ENCODE measurements around the gene TNRC6B. TPM values are rescaled to one million over a fixed set of nuclear protein-coding genes. Genes with fewer than 3 reads are reported as not detected.

TNRC6B gene
- total RNA-seq, 1 experiment from 2014 or later, result 62.7 TPM

DNA sequence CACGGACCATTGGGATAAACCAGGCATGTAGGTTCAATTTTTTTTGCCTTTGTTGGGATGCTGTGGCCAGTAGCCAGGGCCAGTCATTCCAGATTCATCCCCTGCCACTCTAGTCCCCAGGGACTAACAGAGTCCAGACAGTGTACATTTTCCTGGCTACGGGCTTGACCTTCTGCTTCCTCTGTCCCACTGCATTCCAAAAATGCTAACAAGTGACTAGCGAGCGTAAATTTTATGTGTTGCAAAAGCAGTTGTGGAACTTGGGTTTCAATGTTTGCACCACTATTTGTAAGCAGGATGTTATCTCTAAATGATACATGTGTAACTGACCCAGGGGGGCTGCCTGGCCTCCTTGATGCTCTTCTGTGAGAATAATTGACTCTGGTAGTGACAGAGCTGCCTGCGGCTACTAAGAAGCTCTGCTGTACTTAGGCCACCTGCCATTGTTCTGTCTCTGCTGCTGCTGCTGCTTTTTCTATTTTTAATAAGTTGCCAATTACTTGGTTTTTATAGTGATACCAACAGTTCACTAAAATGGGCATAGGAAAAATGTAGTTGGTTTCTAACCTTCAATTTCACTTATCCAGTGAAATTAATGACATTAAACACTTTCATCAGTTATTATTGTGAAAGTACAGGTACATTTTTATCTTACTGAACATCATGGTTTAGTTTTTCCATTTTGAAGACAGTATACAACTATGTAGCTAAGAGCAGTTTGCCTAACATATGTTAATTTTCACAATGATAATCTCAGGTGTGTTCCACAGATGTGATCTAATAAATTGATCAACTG, 26.8 kb downstream of the TNRC6B start:
- POLR2A ChIA-PET (ENCODE audit: unreplicated experiment), result no interaction called here
- H3K4me2 ChIP-seq, result no peak overlapping the region
- no peak for DNase-seq
- no peaks in the 10 kb centered on the region for H3K9me3 ChIP-seq (ENCODE audit: insufficient read depth, low read depth)
- no peaks in the 10 kb centered on the region for H3K9me2 ChIP-seq (ENCODE audit: insufficient read depth)
- H2AFZ ChIP-seq, result no peak overlapping the region
- H3F3A ChIP-seq (ENCODE audit: insufficient read depth, low read depth), result peaks cover 6% of the 10 kb centered on the region; the same call in 1 of the 2 replicates
- no peak overlapping the region for H3K4me3 ChIP-seq
- no peaks in the 10 kb centered on the region for H3K36me3 ChIP-seq (ENCODE audit: low read depth)
- H4K20me1 ChIP-seq (ENCODE audit: insufficient read depth), result peaks cover 41% of the 10 kb centered on the region
- BruUV-seq (replicated peaks), result no TSS peak
- no peaks in the 10 kb centered on the region for H3K27me3 ChIP-seq (ENCODE audit: insufficient read depth, low read depth)
- peaks cover 64% of the 10 kb centered on the region for H3K79me2 ChIP-seq (ENCODE audit: low read depth)
- TF ChIP-seq, protein P1, sequence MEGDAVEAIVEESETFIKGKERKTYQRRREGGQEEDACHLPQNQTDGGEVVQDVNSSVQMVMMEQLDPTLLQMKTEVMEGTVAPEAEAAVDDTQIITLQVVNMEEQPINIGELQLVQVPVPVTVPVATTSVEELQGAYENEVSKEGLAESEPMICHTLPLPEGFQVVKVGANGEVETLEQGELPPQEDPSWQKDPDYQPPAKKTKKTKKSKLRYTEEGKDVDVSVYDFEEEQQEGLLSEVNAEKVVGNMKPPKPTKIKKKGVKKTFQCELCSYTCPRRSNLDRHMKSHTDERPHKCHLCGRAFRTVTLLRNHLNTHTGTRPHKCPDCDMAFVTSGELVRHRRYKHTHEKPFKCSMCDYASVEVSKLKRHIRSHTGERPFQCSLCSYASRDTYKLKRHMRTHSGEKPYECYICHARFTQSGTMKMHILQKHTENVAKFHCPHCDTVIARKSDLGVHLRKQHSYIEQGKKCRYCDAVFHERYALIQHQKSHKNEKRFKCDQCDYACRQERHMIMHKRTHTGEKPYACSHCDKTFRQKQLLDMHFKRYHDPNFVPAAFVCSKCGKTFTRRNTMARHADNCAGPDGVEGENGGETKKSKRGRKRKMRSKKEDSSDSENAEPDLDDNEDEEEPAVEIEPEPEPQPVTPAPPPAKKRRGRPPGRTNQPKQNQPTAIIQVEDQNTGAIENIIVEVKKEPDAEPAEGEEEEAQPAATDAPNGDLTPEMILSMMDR (conservative IDR thresholded peaks at IDR 0.05), result no peak
- no peak for TF ChIP-seq EZH2 (IDR thresholded peaks at IDR 0.05; ENCODE audit: low read depth)
- no peak overlapping the region for H3K27ac ChIP-seq
- intact Hi-C loops (cut with micrococcal nuclease; ENCODE audit: unreplicated experiment), result no loop called here
- H3K4me1 ChIP-seq (replicated peaks; ENCODE audit: insufficient read depth), result no peaks in the 10 kb centered on the region
- CTCF ChIA-PET, result no interaction called here

GRCh38 chr22:40206561-40206960, 28.8 kb downstream of the TNRC6B start:
- peaks cover 55% of the 10 kb centered on the region for H3K79me2 ChIP-seq (ENCODE audit: low read depth)
- intact Hi-C loops (cut with micrococcal nuclease; ENCODE audit: unreplicated experiment), result no loop called here

DNA sequence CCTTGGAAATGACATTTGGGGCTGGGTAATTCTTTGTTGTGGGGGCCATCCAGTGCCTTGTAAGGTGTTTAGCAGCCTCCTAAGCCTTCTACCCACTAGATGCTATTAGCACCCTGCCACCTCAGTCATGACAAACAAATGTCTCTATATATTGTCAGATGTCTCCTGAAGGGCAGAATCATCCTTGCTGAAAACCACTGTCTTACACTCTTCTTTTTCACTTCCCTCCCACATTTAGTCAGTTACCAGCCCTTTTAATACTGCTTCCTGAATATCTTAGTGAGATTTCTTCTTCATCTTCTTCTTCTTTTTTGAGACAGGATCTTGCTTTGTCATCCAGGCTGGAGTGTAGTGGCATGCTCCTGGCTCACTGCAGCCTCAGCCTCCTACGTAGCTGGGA, 33.1 kb downstream of the TNRC6B start:
- TF ChIP-seq, protein P1 (conservative IDR thresholded peaks at IDR 0.05), result no peak
- no peak for TF ChIP-seq EZH2 (IDR thresholded peaks at IDR 0.05; ENCODE audit: low read depth)
- POLR2A ChIA-PET (ENCODE audit: unreplicated experiment), result no interaction called here
- no peaks in the 10 kb centered on the region for H3K27me3 ChIP-seq (ENCODE audit: insufficient read depth, low read depth)

More at GRCh38 chr22:40206561-40206960, 28.8 kb downstream of the TNRC6B start:
- no peak for TF ChIP-seq EZH2 (IDR thresholded peaks at IDR 0.05; ENCODE audit: low read depth)
- TF ChIP-seq, protein P1 (conservative IDR thresholded peaks at IDR 0.05), result no peak
- H4K20me1 ChIP-seq (ENCODE audit: insufficient read depth), result peaks cover 32% of the 10 kb centered on the region
- ChIA-PET CTCF (no interaction called here), POLR2A (ENCODE audit: unreplicated experiment) (interaction anchor here (0.6 kb wide), 1 partner anchor 806 kb away, joined by 3 read pairs; no protein-coding TSS in a partner anchor)
- H3K9me3 ChIP-seq (ENCODE audit: insufficient read depth, low read depth), result no peaks in the 10 kb centered on the region
- no peaks in the 10 kb centered on the region for H3K9me2 ChIP-seq (ENCODE audit: insufficient read depth)
- peaks cover 3% of the 10 kb centered on the region; the same call in 1 of the 2 replicates for H3F3A ChIP-seq (ENCODE audit: insufficient read depth, low read depth)
- no peaks in the 10 kb centered on the region for H3K36me3 ChIP-seq (ENCODE audit: low read depth)
- no peaks in the 10 kb centered on the region for H3K4me1 ChIP-seq (replicated peaks; ENCODE audit: insufficient read depth)
- no TSS peak for BruUV-seq (replicated peaks)
- H3K4me2 ChIP-seq, result no peak overlapping the region
- no peak overlapping the region for H3K27ac ChIP-seq
- no peaks in the 10 kb centered on the region for H3K27me3 ChIP-seq (ENCODE audit: insufficient read depth, low read depth)
- no peak for DNase-seq
- H3K4me3 ChIP-seq, result no peak overlapping the region
- H2AFZ ChIP-seq, result no peak overlapping the region

More for the DNA sequence above, 33.1 kb downstream of the TNRC6B start:
- no peak overlapping the region for H2AFZ ChIP-seq
- DNase-seq, result no peak
- peaks cover 3% of the 10 kb centered on the region for H3F3A ChIP-seq (ENCODE audit: insufficient read depth, low read depth)
- CTCF ChIA-PET, result no interaction called here
- H4K20me1 ChIP-seq (ENCODE audit: insufficient read depth), result peaks cover 17% of the 10 kb centered on the region
- peaks cover 36% of the 10 kb centered on the region for H3K79me2 ChIP-seq (ENCODE audit: low read depth)
- H3K4me2 ChIP-seq, result no peak overlapping the region
- no TSS peak for BruUV-seq (replicated peaks)
- no peaks in the 10 kb centered on the region for H3K36me3 ChIP-seq (ENCODE audit: low read depth)
- intact Hi-C loops (cut with micrococcal nuclease; ENCODE audit: unreplicated experiment), result no loop called here
- no peak overlapping the region for H3K27ac ChIP-seq
- H3K4me3 ChIP-seq, result no peak overlapping the region
- no peaks in the 10 kb centered on the region for H3K9me2 ChIP-seq (ENCODE audit: insufficient read depth)
- no peaks in the 10 kb centered on the region for H3K9me3 ChIP-seq (ENCODE audit: insufficient read depth, low read depth)
- no peaks in the 10 kb centered on the region for H3K4me1 ChIP-seq (replicated peaks; ENCODE audit: insufficient read depth)

All from PC-9 (cell line).